Omental fat pad (tissue), 4 donors: ENCODE measurements around the gene TAS1R3. TPM values are rescaled to one million over a fixed set of nuclear protein-coding genes. Genes with fewer than 3 reads are reported as not detected.

Experiments used
- ATAC-seq: fragments of 150-250 bp; one replicate; pipeline ENCODE4 v1.9.1; 2016; ENCODE audit warnings: mild to moderate bottlenecking, moderate library complexity; ENCODE audit not compliant: low FRiP score
- DNase-seq: peaks from one replicate; pipeline ENCODE4 v3.0.0-alpha.2; 2019; ENCODE audit warnings: low spot score
- total RNA-seq, 4 donors: library from RNA; depleted of rRNA; stranded (reverse); fragments of >200 nt; gene quantifications; one replicate each; pipeline ENCODE4 v1.1.0, GENCODE V29; 2016
- TF ChIP-seq, protein P1 (sequence below), 3 donors: fragments of 450-650 bp; IDR thresholded peaks; one replicate each; pipeline ENCODE4 v1.5.1; 2016 to 2017; ENCODE audit warnings: antibody characterized with exemption in 3 of 3, mild to moderate bottlenecking in 3 of 3, moderate library complexity in 2 of 3

TAS1R3 gene
- total RNA-seq, 4 donors from 2014 or later: 0.12 to 0.32 (median 0.16) TPM

GRCh38 chr1:1347663-1348419, 16.8 kb downstream of the TAS1R3 start:
- TF ChIP-seq, protein P1, sequence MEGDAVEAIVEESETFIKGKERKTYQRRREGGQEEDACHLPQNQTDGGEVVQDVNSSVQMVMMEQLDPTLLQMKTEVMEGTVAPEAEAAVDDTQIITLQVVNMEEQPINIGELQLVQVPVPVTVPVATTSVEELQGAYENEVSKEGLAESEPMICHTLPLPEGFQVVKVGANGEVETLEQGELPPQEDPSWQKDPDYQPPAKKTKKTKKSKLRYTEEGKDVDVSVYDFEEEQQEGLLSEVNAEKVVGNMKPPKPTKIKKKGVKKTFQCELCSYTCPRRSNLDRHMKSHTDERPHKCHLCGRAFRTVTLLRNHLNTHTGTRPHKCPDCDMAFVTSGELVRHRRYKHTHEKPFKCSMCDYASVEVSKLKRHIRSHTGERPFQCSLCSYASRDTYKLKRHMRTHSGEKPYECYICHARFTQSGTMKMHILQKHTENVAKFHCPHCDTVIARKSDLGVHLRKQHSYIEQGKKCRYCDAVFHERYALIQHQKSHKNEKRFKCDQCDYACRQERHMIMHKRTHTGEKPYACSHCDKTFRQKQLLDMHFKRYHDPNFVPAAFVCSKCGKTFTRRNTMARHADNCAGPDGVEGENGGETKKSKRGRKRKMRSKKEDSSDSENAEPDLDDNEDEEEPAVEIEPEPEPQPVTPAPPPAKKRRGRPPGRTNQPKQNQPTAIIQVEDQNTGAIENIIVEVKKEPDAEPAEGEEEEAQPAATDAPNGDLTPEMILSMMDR (IDR thresholded peaks at IDR 0.05): no peak
- DNase-seq (no peak), ATAC-seq (no peak)

GRCh38 chr1:1348420-1349255, 17.6 kb downstream of the TAS1R3 start:
- no peak for DNase-seq
- ATAC-seq: peak; percentile 2
- TF ChIP-seq, protein P1 (IDR thresholded peaks at IDR 0.05): no peak

- ATAC-seq (peak; percentile 68), DNase-seq (peak; percentile 50)
- TF ChIP-seq, protein P1 (IDR thresholded peaks at IDR 0.05): no peak
Measured at GRCh38 chr1:1349256-1350012, 18.4 kb downstream of the TAS1R3 start, which contains the start of gene DVL1. Gene DVL1 (minus strand): TSS chr1:1349418. CDS start chr1:1349065, 353 bp downstream.

DNA sequence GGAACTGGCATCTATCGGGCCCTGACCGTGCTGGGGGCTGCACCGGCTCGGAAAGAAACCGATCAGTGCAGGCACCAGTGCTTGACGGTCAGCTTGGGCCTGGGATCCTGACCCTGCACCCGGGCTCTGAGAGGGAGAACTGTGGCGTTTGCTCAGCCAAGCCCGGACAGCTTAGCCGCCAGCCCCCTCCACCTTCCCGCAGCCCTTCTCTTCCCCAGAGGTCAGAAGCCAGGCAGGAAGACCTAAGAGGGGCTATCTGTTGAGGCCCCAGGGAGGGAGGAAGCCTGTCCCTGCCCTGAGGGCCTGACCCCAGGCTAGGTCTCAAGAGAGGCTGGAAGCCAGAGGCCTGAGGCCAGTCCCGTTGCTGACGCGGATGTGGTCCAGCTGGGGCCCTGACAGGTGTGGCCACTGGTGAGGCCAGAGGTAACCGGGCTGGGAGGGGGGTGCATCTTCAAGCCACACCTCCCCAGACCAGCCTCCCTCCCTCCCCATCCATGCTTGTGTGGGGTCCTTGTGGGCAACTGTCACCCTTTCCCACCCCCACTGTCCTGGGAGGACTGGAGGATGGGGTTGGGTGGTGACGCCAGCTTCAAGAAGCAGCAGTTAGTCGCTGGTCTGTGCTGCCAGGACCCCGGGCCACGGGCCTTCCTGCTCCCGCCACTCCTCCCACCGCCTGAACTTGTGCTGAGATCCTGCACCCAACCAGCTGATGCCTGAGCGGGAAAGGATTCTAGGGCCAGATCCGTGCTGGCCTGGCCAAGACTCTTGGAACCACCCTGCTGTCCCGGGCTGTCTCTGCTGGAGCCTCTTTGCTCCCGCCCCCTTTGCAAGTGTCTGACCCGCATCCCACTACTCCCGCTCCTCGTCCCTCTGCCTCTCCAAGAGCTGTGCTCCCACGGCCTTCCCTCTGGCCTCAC, 20.7 kb downstream of the TAS1R3 start:
- DNase-seq: no peak
- ATAC-seq: no peak
- TF ChIP-seq, protein P1 (IDR thresholded peaks at IDR 0.05): no peak

DNA sequence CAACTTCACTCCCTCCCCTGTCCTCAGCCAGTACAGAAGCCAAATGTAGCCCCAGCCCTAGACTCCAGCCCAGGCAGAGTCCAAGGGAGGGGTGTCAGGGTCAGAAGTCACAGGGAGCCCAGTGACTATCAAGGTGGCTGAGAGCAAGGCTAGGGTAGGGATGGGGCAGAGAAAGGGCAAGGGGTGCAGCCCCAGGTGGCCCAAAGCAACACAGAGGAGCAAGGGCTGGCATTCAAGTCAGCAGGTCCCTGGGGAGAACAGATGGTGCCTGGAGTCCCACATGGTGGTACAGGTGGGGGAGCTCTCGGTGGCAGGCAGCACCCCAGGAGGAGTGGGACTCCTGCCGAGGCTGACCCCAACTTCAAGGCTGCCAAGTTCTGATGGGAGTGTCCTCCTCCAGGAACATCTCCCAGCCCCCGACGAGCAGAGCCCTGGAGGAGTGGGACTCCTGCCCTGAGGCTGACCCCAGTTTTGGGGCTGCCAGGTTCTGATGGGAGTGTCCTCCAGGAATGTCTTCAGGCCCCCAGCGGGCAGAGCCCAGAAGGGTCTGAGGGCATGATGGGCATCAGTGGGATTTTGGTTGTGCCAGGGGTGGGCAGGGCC, 21.8 kb downstream of the TAS1R3 start:
- TF ChIP-seq, protein P1 (IDR thresholded peaks at IDR 0.05): no peak

More for the DNA sequence above, 21.8 kb downstream of the TAS1R3 start:
- ATAC-seq (no peak), DNase-seq (no peak)
